ENCODE measurements around the gene ACTN1.

The ACTN1 gene

DNA sequence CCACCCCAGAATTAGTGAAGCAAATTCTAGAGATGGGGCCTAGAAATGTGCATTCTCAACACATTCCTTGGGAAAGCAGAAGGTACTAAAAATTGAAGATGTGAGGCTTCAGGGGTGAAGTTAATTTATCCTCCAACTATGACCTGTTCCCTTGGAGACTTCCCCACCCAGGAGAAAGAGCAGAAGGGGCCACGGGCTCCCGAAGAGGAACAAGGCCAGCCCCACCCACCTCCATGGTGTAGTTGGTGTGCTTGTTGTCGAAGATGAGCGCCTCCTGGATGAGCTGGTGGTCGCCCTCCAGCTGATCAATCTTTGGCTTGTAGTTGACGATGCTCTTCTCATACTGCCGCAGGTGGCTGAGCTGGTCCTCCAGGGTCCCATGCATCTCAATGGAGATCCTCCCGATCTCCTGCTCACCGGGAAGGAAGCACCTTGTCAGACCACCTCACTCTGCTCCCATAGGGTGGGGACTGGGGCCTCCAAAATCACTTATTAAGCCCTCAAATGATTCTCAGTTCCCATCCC lies 98.5 kb downstream of the ACTN1 start:
- Histone ChIP-seq H3K9ac (ENCODE audit: low read length) (no peak overlapping the region), H3K27ac (ENCODE audit: low read depth, low read length) (peak overlapping the region; percentile 38), H3K4me3 (ENCODE audit: low read length) (no peak overlapping the region), H3K36me3 (ENCODE audit: control insufficient read depth, insufficient read depth, low read length) (peaks cover 52% of the 10 kb centered on the region), H3K4me1 (ENCODE audit: control insufficient read depth, insufficient read depth, low read length) (peaks cover 10% of the 10 kb centered on the region), H3K27me3 (ENCODE audit: control insufficient read depth, insufficient read depth, low read length) (no peaks in the 10 kb centered on the region)

DNA sequence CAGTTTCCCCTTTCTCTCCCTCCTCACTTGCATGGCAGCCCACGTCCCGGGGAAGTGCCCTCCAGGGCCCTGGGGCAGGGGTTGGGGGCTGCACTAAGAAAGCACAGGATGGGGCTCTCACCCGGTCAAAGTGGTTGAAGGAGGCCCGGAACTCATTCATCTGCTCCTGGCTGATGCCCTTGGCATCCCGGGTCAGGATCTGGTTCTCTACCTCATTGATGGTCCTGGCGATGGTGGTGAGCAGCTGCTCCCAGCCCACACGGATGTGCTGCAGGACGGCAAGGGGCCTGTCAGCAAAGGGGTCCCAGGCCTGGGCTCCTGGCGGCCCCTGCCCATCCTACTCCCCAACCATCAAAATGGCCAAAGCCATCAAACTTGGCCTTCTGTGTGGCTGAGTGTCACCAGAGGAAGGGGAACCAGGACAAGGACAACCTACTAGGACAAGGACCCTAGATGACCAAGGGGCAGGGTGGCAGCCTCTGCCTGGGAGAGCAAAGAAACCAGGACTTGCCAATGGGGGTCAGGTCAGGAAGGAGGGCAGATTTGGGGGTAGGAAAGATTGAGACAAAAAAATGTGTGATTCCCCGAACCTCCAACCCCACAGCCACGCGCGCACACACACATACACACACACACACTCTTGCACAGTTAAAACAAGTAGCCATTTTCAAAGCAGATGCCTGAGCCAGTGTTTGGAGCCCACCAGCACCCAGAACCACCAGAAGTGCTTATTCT lies 99.1 kb downstream of the ACTN1 start:
- peak overlapping the region; percentile 60 for H3K27ac ChIP-seq (ENCODE audit: low read depth, low read length)
- no peaks in the 10 kb centered on the region for H3K27me3 ChIP-seq (ENCODE audit: control insufficient read depth, insufficient read depth, low read length)
- H3K36me3 ChIP-seq (ENCODE audit: control insufficient read depth, insufficient read depth, low read length) = peaks cover 50% of the 10 kb centered on the region
- H3K4me1 ChIP-seq (ENCODE audit: control insufficient read depth, insufficient read depth, low read length) = peaks cover 7% of the 10 kb centered on the region
- H3K9ac ChIP-seq (ENCODE audit: low read length) = no peak overlapping the region
- no peak overlapping the region for H3K4me3 ChIP-seq (ENCODE audit: low read length)

DNA sequence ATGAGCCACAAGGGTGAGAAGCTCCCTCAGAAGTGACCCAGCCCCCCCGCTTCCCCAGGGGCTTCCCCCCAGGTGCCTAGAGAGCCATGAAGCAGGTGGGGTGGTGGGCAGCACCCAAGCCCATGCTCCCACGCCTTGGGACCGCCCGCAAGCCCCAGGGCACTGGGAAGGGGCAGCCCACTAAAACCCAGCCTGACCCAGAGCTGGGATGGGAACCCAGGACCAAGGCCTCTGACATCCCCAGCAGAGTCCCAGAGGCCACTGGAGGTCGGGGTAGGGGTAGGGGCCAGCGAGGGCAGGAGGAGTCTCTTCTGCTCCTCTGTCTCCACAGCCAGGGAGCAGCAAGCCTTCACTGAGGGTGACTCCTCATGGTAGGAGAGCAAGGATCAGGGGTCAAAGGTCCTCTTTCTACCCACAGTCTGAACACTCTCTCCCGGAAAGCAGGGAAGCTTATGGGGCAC lies 99.8 kb downstream of the ACTN1 start:
- peaks cover 52% of the 10 kb centered on the region for H3K36me3 ChIP-seq (ENCODE audit: control insufficient read depth, insufficient read depth, low read length)
- no peak overlapping the region for H3K9ac ChIP-seq (ENCODE audit: low read length)
- no peaks in the 10 kb centered on the region for H3K27me3 ChIP-seq (ENCODE audit: control insufficient read depth, insufficient read depth, low read length)
- no peak overlapping the region for H3K4me3 ChIP-seq (ENCODE audit: low read length)
- peak overlapping the region; percentile 60 for H3K27ac ChIP-seq (ENCODE audit: low read depth, low read length)
- H3K4me1 ChIP-seq (ENCODE audit: control insufficient read depth, insufficient read depth, low read length) = peaks cover under 1% of the 10 kb centered on the region

DNA sequence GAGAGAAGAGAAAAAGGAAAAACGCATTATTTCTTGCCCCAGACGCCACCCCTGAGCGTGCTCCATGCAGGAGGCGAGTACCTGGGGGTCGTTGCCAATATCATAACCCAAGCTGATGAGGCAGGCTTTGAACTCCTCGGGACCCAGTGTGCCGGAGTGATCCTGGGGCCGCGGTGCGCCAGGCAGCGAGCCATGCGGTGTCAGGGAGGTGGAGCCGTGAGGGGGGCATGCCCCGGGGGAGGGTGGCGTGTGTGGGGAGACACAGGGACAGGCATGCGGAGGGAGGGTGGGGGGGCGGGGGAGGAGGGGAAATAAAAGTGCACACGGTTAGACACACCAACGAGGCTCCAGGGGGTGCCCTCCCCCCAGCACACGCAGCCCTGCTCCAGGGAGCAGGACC lies 100.2 kb downstream of the ACTN1 start:
- no peaks in the 10 kb centered on the region for H3K4me1 ChIP-seq (ENCODE audit: control insufficient read depth, insufficient read depth, low read length)
- no peak overlapping the region for H3K4me3 ChIP-seq (ENCODE audit: low read length)
- H3K27me3 ChIP-seq (ENCODE audit: control insufficient read depth, insufficient read depth, low read length) = no peaks in the 10 kb centered on the region
- H3K36me3 ChIP-seq (ENCODE audit: control insufficient read depth, insufficient read depth, low read length) = peaks cover 49% of the 10 kb centered on the region
- H3K27ac ChIP-seq (ENCODE audit: low read depth, low read length) = peak overlapping the region; percentile 73
- no peak overlapping the region for H3K9ac ChIP-seq (ENCODE audit: low read length)

DNA sequence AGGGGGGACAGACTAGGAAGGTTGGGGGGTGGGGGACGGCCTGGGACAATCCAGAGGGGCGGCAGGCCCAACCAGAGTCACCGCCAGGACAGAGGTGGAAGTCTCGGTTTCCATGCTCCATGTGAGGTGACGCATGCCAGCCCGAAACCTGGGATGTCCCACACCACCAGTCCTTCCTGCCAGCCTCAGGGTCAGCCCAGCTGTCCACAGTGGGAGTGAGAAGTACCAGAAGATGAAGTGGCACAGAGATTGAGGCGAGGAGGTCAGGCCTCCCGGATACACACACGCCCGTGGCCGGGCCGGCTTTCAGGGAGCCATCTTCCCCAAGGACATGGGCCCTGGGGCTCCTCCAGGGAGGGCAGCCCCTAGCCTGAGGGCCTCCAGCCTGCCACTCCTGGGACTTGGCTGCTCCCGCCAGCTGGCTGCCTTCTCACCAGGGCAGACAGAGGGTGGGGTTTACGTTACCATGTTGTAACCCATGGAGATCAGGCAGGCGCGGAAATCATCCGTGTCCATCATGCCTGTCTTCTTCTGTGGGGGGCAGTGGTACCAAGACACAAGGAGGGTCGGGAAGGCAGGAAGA lies 101.0 kb downstream of the ACTN1 start:
- Histone ChIP-seq H3K27me3 (ENCODE audit: control insufficient read depth, insufficient read depth, low read length) (no peaks in the 10 kb centered on the region), H3K4me1 (ENCODE audit: control insufficient read depth, insufficient read depth, low read length) (no peaks in the 10 kb centered on the region), H3K36me3 (ENCODE audit: control insufficient read depth, insufficient read depth, low read length) (peaks cover 51% of the 10 kb centered on the region), H3K27ac (ENCODE audit: low read depth, low read length) (peak overlapping the region; percentile 73), H3K4me3 (ENCODE audit: low read length) (no peak overlapping the region), H3K9ac (ENCODE audit: low read length) (no peak overlapping the region)

DNA sequence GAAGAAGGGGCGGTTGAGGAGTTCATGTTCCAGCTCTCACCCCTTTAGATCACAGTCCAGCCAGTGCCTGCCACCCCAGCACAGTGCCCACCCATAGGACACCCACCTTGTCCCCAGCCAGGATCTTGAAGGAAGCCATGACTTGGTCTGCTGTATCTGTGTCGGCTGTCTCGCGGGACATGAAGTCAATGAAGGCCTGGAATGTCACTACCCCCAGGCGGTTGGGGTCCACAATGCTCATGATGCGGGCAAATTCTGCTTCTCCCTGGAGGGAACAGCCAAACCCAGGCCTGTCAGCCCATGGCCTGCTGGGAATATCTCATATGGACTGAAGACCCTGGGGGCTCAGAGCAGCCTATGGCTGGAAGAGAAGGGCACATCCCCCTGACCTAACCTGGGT lies 102.1 kb downstream of the ACTN1 start:
- no peak overlapping the region for H3K9ac ChIP-seq (ENCODE audit: low read length)
- no peaks in the 10 kb centered on the region for H3K4me1 ChIP-seq (ENCODE audit: control insufficient read depth, insufficient read depth, low read length)
- H3K36me3 ChIP-seq (ENCODE audit: control insufficient read depth, insufficient read depth, low read length) = peaks cover 48% of the 10 kb centered on the region
- H3K27ac ChIP-seq (ENCODE audit: low read depth, low read length) = no peak overlapping the region
- no peaks in the 10 kb centered on the region for H3K27me3 ChIP-seq (ENCODE audit: control insufficient read depth, insufficient read depth, low read length)
- no peak overlapping the region for H3K4me3 ChIP-seq (ENCODE audit: low read length)

DNA sequence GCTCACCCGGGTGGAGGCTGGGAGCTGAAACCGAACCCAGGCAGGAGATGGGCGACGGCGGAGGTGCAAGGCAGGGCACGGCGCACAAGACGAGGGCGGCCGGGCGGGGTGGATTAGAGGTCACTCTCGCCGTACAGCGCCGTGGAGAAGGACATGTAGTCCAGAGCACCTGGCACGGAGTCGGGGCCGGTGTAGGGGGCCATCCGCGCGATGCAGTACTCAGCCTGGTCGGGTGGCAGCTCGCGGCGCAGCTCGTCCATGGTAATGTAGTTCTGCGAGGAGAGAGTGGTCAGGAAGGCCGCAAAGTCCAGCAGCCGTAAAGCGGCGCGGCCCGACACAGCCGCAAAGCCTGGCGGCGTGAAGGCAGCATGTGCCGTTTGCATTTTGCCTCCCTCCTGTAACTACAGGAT lies 104.4 kb downstream of the ACTN1 start:
- Histone ChIP-seq H3K27me3 (ENCODE audit: control insufficient read depth, insufficient read depth, low read length) (no peaks in the 10 kb centered on the region), H3K9ac (ENCODE audit: low read length) (no peak overlapping the region), H3K4me3 (ENCODE audit: low read length) (no peak overlapping the region), H3K27ac (ENCODE audit: low read depth, low read length) (no peak overlapping the region), H3K4me1 (ENCODE audit: control insufficient read depth, insufficient read depth, low read length) (no peaks in the 10 kb centered on the region), H3K36me3 (ENCODE audit: control insufficient read depth, insufficient read depth, low read length) (peaks cover 40% of the 10 kb centered on the region)

DNA sequence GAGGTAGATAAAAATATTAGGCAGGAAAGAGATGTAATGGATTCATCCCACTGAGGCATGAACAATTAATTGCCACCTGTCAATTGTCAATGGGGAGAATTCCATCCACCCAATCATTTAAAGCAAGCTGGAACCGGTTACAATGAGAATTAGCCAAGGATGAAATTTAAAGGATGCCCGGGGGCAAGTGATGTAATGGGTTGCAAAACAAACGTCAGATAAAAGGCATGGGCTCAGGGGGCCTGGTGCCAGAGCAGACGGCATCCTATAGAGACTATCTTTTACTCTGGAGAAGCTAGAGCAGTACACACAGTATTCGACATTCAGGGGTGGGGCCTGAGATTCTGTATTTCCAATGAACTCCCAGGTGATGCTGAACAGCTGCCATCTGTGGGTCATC lies 105.7 kb downstream of the ACTN1 start:
- peaks cover 36% of the 10 kb centered on the region for H3K36me3 ChIP-seq (ENCODE audit: control insufficient read depth, insufficient read depth, low read length)
- H3K27me3 ChIP-seq (ENCODE audit: control insufficient read depth, insufficient read depth, low read length) = no peaks in the 10 kb centered on the region
- H3K4me1 ChIP-seq (ENCODE audit: control insufficient read depth, insufficient read depth, low read length) = no peaks in the 10 kb centered on the region
- no peak overlapping the region for H3K27ac ChIP-seq (ENCODE audit: low read depth, low read length)
- no peak overlapping the region for H3K9ac ChIP-seq (ENCODE audit: low read length)
- no peak overlapping the region for H3K4me3 ChIP-seq (ENCODE audit: low read length)

DNA sequence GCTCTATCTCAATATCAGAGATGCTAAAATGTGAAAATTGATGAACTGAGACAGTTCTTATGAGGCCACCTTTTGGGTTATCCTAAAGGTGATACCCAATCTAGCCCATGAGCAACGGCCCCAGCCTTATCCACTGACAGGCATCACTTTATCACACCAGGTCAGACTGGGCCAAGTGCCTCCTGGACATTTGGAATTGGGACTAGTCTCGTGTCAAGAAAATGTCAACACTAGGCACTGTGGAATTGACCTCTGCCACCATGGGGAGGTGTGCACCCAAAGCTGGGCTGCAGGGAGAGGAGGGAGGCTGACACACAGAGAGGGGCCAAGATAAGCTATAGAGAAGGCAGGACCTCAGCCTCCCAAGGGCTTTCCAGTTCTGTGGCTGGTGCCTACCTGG lies 107.7 kb downstream of the ACTN1 start:
- Histone ChIP-seq H3K4me1 (ENCODE audit: control insufficient read depth, insufficient read depth, low read length) (no peaks in the 10 kb centered on the region), H3K36me3 (ENCODE audit: control insufficient read depth, insufficient read depth, low read length) (peaks cover 19% of the 10 kb centered on the region), H3K27ac (ENCODE audit: low read depth, low read length) (no peak overlapping the region), H3K9ac (ENCODE audit: low read length) (no peak overlapping the region), H3K4me3 (ENCODE audit: low read length) (no peak overlapping the region), H3K27me3 (ENCODE audit: control insufficient read depth, insufficient read depth, low read length) (no peaks in the 10 kb centered on the region)

DNA sequence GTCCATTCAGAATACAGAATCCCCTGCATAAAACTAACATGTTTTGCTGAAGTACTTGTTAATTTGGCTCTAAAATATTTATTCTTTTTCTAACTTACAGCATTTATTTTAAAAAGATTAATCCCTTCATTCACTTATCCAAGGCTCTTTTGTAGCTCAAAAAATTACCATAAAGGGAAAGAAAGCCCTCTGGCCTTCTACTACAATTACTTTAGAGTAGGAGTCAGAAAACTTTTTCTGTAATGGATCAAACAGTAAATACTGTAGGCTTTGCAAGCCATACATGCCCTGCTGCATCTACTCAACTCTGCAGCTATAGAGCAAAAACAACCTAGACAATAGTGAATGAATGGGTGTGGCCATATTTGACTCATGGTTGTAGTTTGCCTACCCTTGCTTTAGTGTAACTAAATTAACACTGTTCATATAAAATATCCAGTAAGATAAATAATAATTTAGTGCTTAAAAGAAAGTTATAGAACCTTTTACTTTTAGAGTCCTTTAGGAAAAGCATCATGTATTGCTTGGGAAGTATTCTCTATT lies 112.0 kb downstream of the ACTN1 start:
- Histone ChIP-seq H3K4me3 (ENCODE audit: low read length) (no peak overlapping the region), H3K27ac (ENCODE audit: low read depth, low read length) (no peak overlapping the region), H3K27me3 (ENCODE audit: control insufficient read depth, insufficient read depth, low read length) (no peaks in the 10 kb centered on the region), H3K36me3 (ENCODE audit: control insufficient read depth, insufficient read depth, low read length) (peaks cover 3% of the 10 kb centered on the region), H3K9ac (ENCODE audit: low read length) (no peak overlapping the region), H3K4me1 (ENCODE audit: control insufficient read depth, insufficient read depth, low read length) (no peaks in the 10 kb centered on the region)

DNA sequence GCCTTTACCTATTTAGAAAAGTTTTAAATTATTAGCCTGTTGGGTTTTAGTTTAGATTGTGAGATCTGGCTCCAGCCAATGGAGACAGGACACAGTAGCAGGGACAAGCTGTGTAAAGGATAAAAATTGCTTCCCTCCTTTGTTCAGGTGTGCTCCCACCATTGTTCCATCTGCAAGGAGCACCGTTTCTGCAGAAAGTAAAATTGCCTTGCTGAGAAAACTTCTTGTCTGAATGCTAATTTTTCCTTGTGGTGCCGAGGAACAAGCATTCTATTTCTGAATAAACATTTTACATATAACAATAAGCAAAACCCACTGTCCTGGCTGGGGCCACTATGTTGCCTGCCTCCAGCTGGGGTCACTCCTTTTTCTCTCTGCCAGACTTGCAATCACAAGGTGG lies 113.6 kb downstream of the ACTN1 start:
- Histone ChIP-seq H3K4me1 (ENCODE audit: control insufficient read depth, insufficient read depth, low read length) (no peaks in the 10 kb centered on the region), H3K4me3 (ENCODE audit: low read length) (no peak overlapping the region), H3K36me3 (ENCODE audit: control insufficient read depth, insufficient read depth, low read length) (peaks cover under 1% of the 10 kb centered on the region), H3K9ac (ENCODE audit: low read length) (no peak overlapping the region), H3K27me3 (ENCODE audit: control insufficient read depth, insufficient read depth, low read length) (no peaks in the 10 kb centered on the region), H3K27ac (ENCODE audit: low read depth, low read length) (no peak overlapping the region)

DNA sequence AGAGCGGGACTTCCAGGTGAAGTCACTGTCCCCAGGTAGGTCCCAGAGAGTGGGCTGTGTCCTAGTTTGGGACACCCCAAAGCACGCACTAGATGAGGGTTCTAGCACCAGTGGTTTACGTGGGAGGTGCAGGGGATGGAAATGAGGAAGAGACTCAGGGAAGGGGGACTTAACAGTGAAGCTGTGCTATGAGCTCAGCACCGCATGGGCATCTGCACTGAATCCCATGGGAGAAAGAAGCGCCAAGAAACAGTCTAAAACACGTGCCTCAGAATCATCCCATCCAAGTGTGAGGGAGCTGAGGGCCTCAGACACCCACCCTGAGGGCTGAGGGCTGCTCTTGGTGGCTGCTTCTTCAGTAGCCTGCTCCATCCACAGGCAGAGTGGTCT lies 114.7 kb downstream of the ACTN1 start:
- no peak overlapping the region for H3K27ac ChIP-seq (ENCODE audit: low read depth, low read length)
- no peak overlapping the region for H3K9ac ChIP-seq (ENCODE audit: low read length)
- no peaks in the 10 kb centered on the region for H3K4me1 ChIP-seq (ENCODE audit: control insufficient read depth, insufficient read depth, low read length)

More for the DNA sequence above, 114.7 kb downstream of the ACTN1 start:
- Histone ChIP-seq H3K4me3 (ENCODE audit: low read length) (no peak overlapping the region), H3K36me3 (ENCODE audit: control insufficient read depth, insufficient read depth, low read length) (no peaks in the 10 kb centered on the region), H3K27me3 (ENCODE audit: control insufficient read depth, insufficient read depth, low read length) (no peaks in the 10 kb centered on the region)
